IPS DF 6.9 (cell line): ENCODE data around the gene GATA5.

ENCODE experiments used
- DNase-seq: peaks from one replicate; pipeline ENCODE4 v3.0.0-alpha.2; 2013; ENCODE audit warnings: low read depth, low spot score
- H3K27ac ChIP-seq: one replicate; pipeline ENCODE4 v1.5.1; 2013; ENCODE audit warnings: low read length, control low read depth
- H3K27me3 ChIP-seq: 2 replicates; pipeline ENCODE4 v1.6.1; 2013; ENCODE audit warnings: mild to moderate bottlenecking, low read length; ENCODE audit not compliant: control insufficient read depth, insufficient read depth
- H3K36me3 ChIP-seq: 2 replicates; pipeline ENCODE4 v1.6.1; 2013; ENCODE audit warnings: low read length; ENCODE audit not compliant: control insufficient read depth, insufficient read depth
- H3K4me1 ChIP-seq: 2 replicates; pipeline ENCODE4 v1.6.1; 2013; ENCODE audit warnings: low read length; ENCODE audit not compliant: control insufficient read depth, insufficient read depth
- H3K4me3 ChIP-seq: 2 replicates; pipeline ENCODE4 v1.5.1; 2013; ENCODE audit warnings: mild to moderate bottlenecking, low read length
- H3K9me3 ChIP-seq: 2 replicates; pipeline ENCODE4 v1.6.1; 2013; ENCODE audit warnings: low read length, inconsistent platforms; ENCODE audit not compliant: control insufficient read depth, insufficient read depth
- WGBS: extraction: QIAGEN DNeasy Blood & Tissue Kit; methylation state at CpG from one replicate; pipeline ENCODE4 v1.1.7; 2013; ENCODE audit warnings: mixed read lengths, missing lambda C conversion rate; ENCODE audit not compliant: insufficient read length, insufficient coverage; 5-methylcytosine and 5-hydroxymethylcytosine counted together

GATA5 gene

DNA sequence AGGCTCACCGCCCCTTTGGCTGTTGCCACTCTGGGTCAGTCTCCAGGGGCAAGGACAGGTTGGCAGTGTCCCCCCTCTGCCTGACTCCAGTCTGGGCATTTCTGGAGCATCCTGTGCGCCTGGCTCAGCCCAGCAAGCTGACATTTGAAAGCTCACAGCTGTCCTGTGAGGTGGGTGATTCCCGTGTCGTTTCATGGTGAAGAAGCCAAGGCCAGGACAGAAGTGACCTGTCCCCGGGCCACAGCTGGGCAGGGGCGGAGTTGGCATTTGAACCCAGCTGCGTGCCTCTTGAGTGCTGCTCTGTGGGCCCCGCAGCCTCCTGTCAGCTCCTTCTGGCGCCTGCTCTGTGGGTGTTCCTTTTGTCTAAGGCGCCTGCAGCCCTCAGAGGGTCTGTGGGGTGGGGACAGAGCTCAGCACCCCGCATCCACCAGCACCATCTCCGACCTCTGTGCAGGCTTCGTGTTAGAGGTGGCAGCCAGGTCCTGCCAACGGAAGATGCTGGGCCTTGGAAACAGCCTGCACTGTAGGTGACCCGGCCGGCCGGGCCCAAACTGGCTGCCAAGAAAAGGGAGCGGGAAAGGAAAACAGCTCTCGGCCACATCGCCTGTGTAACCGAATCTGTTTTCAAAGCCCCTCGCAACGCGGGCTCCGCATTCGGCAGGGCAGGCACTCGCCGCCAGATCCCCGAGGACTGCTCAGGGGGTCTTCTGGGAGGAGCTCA lies 5.8 kb upstream of the GATA5 start:
- peaks cover 52% of the 10 kb centered on the region for H3K27me3 ChIP-seq
- no peak overlapping the region for H3K4me3 ChIP-seq
- peaks cover 10% of the 10 kb centered on the region for H3K4me1 ChIP-seq

DNA sequence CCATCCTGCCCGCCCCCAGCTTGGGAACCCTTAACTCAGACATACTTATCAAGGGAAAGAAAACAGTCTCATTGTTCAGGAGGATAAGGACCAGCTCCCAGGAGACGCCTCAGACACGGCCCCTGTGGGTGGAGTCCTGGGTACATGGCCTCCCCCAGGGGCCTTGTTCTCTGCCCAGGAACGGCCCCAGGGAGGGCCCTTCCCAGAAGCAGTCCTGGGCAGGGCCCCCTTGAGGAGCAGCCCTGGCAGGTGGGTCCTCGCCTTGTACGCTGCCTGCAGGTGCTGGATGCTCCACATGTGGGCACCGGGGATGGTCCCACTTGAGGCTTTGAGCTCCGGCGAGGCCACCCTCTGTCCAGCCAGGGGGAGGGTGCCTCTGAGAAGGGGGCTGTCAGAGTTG lies 4.5 kb upstream of the GATA5 start:
- no CpG with 5 or more reads among the region's 9 CpGs for WGBS
- Histone ChIP-seq H3K27ac (no peak overlapping the region), H3K27me3 (peaks cover 61% of the 10 kb centered on the region), H3K4me1 (peaks cover 8% of the 10 kb centered on the region), H3K9me3 (no peaks in the 10 kb centered on the region), H3K36me3 (no peaks in the 10 kb centered on the region; the same call in 1 of the 2 replicates), H3K4me3 (no peak overlapping the region)
- DNase-seq, result no peak

More for the DNA sequence above, 5.8 kb upstream of the GATA5 start:
- Histone ChIP-seq H3K9me3 (no peaks in the 10 kb centered on the region), H3K27ac (no peak overlapping the region), H3K36me3 (no peaks in the 10 kb centered on the region)
- WGBS, result no CpG with 5 or more reads among the region's 29 CpGs
- no peak for DNase-seq

DNA sequence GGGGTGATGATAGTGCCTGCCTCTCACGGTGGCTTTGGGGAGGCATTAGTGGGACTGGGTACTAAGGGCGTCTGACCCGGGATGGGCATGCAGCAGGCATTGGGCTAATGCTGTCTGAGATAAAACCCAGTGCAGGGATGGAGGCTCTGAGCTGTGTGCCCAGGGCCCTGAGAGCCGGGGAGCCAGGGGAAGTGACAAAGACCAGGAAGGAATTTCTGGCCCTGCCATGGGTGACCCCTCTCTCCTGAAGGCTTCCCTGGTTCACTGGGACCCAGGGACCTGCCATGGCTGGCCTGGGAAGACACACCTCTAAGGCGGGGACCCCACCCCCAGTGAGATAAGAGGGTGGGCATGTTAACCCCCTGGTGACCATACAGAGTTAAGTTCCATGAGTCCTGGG lies 3.9 kb upstream of the GATA5 start:
- peaks cover 67% of the 10 kb centered on the region for H3K27me3 ChIP-seq
- peaks cover 8% of the 10 kb centered on the region for H3K4me1 ChIP-seq
- DNase-seq, result no peak
- no peak overlapping the region for H3K4me3 ChIP-seq
- WGBS, result no CpG with 5 or more reads among the region's 5 CpGs
- H3K27ac ChIP-seq, result no peak overlapping the region
- no peaks in the 10 kb centered on the region for H3K9me3 ChIP-seq
- H3K36me3 ChIP-seq, result no peaks in the 10 kb centered on the region; the same call in 1 of the 2 replicates

DNA sequence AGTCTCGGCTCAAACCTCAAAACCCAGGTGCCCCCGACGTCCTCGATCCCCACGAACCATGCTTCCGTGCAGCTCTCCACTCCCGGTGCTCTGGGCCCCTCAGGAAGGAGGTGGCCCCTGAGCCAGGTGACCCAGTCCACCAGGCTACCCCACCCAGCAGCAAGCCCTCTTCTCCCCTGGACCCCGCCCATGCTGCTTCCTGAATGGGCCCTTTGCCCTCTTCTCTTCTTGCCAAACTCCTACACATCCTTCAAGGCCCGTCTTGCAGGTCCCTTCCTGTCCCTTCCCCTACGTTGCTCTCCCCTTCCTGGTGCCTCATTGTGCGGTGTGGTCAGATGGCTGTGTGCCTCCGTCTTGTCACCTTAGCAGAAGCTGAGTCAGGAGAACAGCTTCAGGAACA lies 3.4 kb upstream of the GATA5 start:
- H3K4me3 ChIP-seq, result no peak overlapping the region
- H3K36me3 ChIP-seq, result no peaks in the 10 kb centered on the region; the same call in 1 of the 2 replicates
- no peak overlapping the region for H3K27ac ChIP-seq
- peaks cover 9% of the 10 kb centered on the region for H3K4me1 ChIP-seq
- WGBS, result no CpG with 5 or more reads among the region's 12 CpGs
- DNase-seq, result no peak
- H3K9me3 ChIP-seq, result no peaks in the 10 kb centered on the region
- H3K27me3 ChIP-seq, result peaks cover 70% of the 10 kb centered on the region

DNA sequence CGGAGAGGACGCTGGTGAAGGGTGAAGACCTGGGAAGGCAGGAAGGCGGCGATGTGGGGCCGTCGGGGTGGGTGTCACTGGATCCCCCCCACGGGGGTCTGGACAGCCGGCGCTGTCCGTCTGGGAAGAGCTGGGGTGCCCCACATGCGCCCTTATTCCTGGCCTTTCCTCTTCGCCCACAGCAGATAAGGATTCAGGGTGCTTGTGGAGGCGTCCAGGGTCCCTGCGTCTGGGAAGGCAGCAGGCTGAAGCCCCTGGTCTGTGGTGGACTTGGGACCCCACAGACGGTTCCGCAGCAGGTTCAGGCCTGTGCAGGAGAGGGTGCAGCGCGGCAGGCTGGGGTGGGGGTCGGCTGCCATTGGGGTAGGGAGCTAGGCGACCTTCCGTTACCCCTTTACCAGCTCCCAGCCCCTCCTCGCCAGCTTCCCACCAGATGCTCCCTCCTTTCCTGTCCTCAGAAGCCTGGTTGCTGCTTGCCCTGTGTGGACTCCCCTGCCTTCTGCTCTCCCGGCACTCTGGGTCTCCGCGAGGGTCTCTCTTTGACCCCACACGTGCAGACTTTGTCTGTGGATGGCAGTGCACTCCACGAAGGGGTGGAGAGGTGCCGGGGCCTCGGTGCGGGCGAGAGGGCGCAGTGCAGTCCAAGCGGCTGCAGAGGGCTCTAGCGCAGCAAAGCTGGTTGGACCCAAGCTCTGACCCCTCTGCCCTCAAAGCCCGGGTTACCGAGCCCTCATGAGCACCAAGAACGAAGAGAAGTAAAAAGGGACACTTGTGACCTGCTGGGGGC lies 2.1 kb upstream of the GATA5 start:
- no peaks in the 10 kb centered on the region; the same call in 1 of the 2 replicates for H3K36me3 ChIP-seq
- no peak for DNase-seq
- H3K9me3 ChIP-seq, result no peaks in the 10 kb centered on the region
- WGBS, result no CpG with 5 or more reads among the region's 37 CpGs
- H3K27me3 ChIP-seq, result peaks cover 67% of the 10 kb centered on the region
- H3K4me3 ChIP-seq, result no peak overlapping the region
- H3K4me1 ChIP-seq, result peaks cover 11% of the 10 kb centered on the region
- no peak overlapping the region for H3K27ac ChIP-seq

DNA sequence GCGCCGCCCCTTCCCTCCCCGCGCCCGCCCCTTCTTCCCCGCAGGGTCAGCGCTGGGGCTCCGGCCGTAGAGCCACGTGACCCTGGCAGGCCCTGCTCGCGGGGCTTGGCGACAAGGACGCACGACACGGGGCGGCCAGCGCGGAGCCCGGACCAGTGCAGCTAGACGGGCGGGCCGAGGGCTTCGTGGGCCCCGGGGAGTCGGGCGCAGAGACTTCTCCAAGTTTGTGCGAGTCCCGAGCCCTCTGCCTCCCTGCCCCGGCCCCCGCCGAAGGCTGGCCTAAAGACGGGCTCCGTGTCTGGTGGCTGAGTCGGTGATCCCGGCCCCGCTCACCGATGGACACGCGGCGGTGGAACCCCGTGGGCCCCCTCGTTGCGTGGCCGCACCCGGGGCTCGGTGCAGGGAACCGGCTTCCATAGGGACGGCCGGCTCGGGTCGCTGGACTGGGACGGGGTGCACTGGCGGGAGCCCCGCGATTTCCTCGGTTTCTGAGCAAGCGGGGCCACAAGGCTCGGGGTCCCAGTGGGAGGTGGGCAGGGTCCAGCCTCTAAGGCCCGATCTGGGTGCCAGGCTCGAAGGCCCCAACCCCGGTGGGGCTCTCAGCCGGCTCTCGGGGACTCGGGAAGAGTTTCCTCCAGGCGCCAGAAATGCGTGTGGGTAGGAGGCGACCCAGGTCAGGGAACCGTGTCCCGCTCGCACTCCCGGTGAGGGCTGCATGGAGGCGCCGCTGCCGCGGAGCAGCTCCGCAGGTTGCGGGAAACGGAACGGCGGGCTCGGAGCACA lies 452 bp upstream of the GATA5 start:
- Histone ChIP-seq H3K9me3 (no peaks in the 10 kb centered on the region), H3K4me1 (peaks cover 6% of the 10 kb centered on the region; the same call in 1 of the 2 replicates), H3K27ac (no peak overlapping the region), H3K27me3 (peaks cover 51% of the 10 kb centered on the region), H3K36me3 (no peaks in the 10 kb centered on the region; the same call in 1 of the 2 replicates), H3K4me3 (peak overlapping the region; percentile 23; the same call in 1 of the 2 replicates)
- DNase-seq, result no peak
- WGBS, result no CpG with 5 or more reads among the region's 82 CpGs

DNA sequence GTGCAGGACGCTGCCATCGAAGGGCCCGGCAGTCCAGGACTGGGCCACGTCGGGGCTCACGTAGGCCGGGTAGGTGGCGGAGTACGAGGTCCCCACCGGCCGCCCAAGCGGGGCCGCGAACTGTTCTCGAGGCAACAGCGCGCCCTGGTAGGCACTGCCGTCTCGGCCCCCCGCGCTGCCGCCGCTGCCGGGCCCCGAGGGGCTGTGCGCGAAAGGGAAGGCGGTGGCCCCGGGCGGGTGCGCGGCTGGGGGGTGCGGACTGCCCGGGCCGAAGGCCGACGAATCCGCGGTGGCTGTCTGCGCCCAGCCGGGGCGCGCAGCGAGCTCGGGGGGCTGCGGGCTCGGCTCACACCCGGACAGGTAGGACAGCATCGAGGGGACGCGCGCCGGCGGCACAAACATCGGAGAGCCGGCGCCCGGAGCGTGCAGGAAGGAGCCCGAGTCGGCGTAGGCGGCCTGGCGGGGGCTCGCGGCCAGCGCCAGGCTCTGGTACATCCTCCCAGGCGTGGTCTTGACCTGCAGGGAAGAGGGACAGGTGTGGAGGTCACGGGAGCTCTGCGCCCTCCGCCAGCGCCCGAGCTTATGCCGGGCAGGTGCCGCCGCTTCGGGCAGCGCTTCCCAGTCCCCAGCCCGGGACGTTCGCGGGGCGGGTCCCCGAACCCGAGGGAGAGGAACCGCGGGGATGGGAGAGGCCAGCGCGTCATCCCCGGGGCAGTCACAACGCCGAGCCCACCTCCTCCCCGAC lies 596 bp downstream of the GATA5 start:
- peaks cover 47% of the 10 kb centered on the region for H3K27me3 ChIP-seq
- peaks cover 6% of the 10 kb centered on the region; the same call in 1 of the 2 replicates for H3K4me1 ChIP-seq
- H3K9me3 ChIP-seq, result no peaks in the 10 kb centered on the region
- no peaks in the 10 kb centered on the region; the same call in 1 of the 2 replicates for H3K36me3 ChIP-seq
- no peak for DNase-seq
- no CpG with 5 or more reads among the region's 93 CpGs for WGBS
- H3K27ac ChIP-seq, result no peak overlapping the region
- peak overlapping the region; percentile 23; the same call in 1 of the 2 replicates for H3K4me3 ChIP-seq

DNA sequence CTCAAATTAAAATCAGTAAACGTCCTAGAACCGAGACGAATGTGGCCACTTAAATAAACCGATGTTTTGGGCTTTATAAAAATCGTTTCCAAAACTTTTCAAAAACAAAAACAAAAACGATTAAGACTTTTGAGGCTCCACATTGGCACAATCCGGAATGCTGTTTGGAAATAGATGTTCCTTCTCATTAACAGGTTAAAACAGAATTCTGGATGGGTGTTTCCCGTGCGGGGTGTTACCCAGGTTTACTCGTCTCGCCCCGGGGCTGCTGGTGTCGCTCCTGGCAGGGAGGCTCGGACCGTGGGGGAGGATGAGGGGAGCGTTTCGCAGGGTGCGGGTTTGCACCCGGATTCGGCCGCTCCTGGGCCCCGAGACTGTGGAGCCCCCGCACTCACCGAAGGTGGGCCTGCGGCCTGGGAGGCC lies 1.2 kb downstream of the GATA5 start:
- DNase-seq, result no peak
- no peaks in the 10 kb centered on the region; the same call in 1 of the 2 replicates for H3K36me3 ChIP-seq
- H3K4me3 ChIP-seq, result peak overlapping the region; percentile 17; the same call in 1 of the 2 replicates
- H3K4me1 ChIP-seq, result peaks cover 6% of the 10 kb centered on the region; the same call in 1 of the 2 replicates
- WGBS, result no CpG with 5 or more reads among the region's 25 CpGs
- no peaks in the 10 kb centered on the region for H3K9me3 ChIP-seq
- peaks cover 45% of the 10 kb centered on the region for H3K27me3 ChIP-seq
- H3K27ac ChIP-seq, result no peak overlapping the region

DNA sequence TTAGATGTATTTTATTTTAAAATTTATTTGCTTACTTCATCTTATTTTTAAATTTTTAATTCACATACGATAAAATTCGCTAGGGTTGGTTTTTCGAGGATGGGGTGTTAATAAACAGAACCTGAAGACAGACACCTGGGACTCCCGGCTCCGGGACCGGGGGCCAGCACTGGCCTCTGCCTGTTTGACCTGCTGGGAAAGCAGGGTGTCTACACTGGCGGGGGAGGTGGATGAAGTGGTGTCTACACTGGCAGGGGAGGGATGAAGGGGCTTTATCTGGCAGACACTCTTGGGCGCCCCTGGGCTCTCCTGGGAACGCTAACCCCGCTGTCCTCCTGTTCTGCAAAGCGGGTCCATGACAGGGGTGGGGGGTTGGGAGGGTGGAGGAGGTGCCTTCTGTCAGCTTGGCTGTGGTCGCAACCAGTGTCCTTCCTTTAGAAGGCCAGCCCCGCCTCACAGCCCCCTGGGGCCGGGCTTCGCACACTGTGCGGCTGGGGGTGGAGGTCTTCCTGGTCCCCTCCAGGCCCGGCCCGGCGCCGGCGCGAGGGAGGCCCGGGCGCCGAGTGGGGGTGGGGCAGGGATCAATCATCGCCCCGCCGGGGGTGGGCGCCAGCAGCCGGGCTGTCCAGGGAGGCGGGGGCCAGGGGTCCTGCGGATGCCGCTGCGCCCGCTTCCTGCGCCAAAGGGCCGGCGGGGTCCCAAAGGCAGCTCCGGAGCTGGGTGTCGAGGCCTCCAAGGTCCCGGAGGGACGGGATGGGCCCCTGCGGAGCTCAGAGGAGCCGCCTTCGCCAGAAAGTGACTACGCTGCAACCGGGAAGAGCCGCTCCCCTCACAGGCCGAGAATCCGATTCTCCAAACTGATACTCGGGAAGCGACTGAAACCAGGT lies 1.8 kb downstream of the GATA5 start:
- H3K9me3 ChIP-seq, result no peaks in the 10 kb centered on the region
- H3K36me3 ChIP-seq, result no peaks in the 10 kb centered on the region; the same call in 1 of the 2 replicates
- peaks cover 6% of the 10 kb centered on the region; the same call in 1 of the 2 replicates for H3K4me1 ChIP-seq
- DNase-seq, result no peak
- peaks cover 39% of the 10 kb centered on the region for H3K27me3 ChIP-seq
- WGBS, result no CpG with 5 or more reads among the region's 52 CpGs
- no peak overlapping the region for H3K27ac ChIP-seq
- H3K4me3 ChIP-seq, result peak overlapping the region; percentile 13; the same call in 1 of the 2 replicates
